ENCODE measurements around the gene FMNL2. TPM values are rescaled to one million over a fixed set of nuclear protein-coding genes. Genes with fewer than 3 reads are reported as not detected.

The FMNL2 gene
- total and polyA plus RNA-seq, 2 of the 4 experiments (the other 2 are of a cell fraction): 10.9 to 11.4 TPM

DNA sequence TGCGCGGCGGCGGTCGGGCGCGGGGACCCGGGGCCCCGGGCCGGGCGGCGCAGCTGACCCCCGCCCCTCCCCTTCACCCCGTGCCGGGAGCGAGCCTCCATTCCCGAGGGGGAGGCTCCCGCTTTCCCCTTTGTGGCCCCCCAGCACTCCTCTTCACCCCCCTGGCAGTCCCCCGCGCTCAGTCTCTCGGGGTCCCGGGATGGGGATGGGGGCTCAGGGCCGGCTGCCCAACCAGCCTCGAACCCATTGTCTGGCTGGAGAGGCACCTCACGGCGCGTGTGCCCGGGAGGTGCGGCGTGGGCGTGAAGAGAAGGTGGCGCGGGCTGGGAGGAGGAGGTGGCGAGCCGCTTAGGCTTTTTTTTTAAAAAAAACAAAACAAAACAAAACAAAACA is 748 bp downstream of the FMNL2 start:
- peak overlapping the region; percentile 42; the same call in 1 of the 2 replicates for H3K27ac ChIP-seq (ENCODE audit: insufficient read depth, low read length)
- no peaks in the 10 kb centered on the region for H3K9me1 ChIP-seq (ENCODE audit: insufficient read depth, low read length)
- peak overlapping the region; percentile 98 for H2AFZ ChIP-seq (replicated peaks; ENCODE audit: low read length, poor library complexity)
- H3K56ac ChIP-seq (ENCODE audit: extremely low read depth, insufficient read depth, low read length): peak overlapping the region; percentile 62; the same call in 1 of the 2 replicates
- H3K4ac ChIP-seq (ENCODE audit: low read depth, low read length): peak overlapping the region; percentile 78; the same call in 1 of the 2 replicates
- peaks cover 6% of the 10 kb centered on the region for H4K20me1 ChIP-seq (ENCODE audit: insufficient read depth, low read length)
- H4K5ac ChIP-seq (ENCODE audit: low read depth, low read length): no peak overlapping the region
- H3K14ac ChIP-seq (replicated peaks; ENCODE audit: low read depth, low read length): 0 out of 2 replicates have a peak overlapping the region, but pooled peaks have one; percentile 65
- ChIA-PET POLR2A (ENCODE audit: unreplicated experiment) (interaction anchor here (0.7 kb wide), 1 partner anchor 135 kb away, joined by 4 read pairs; no protein-coding TSS in a partner anchor), CTCF (interaction anchor here (0.6 to 1.6 kb wide), 3 partner anchors 78 to 276 kb away, joined by 3 to 5 read pairs (median 3); no protein-coding TSS in a partner anchor)
- no peak overlapping the region for H2BK120ac ChIP-seq (ENCODE audit: low read depth, low read length)
- peak overlapping the region; percentile 90 for H2AK9ac ChIP-seq (replicated peaks; ENCODE audit: low read depth, low read length, poor library complexity)
- H3K23ac ChIP-seq (ENCODE audit: low read depth, low read length): no peak overlapping the region
- H2AK5ac ChIP-seq (ENCODE audit: low read depth, low read length): no peak overlapping the region
- no peak overlapping the region for H2BK15ac ChIP-seq (ENCODE audit: low read depth, low read length)
- no TSS peak for BruUV-seq (replicated peaks)
- peak overlapping the region; percentile 85 for H3K4me2 ChIP-seq (ENCODE audit: low read depth, low read length)
- peak overlapping the region; percentile 21 for H2BK5ac ChIP-seq (ENCODE audit: low read depth, low read length, poor library complexity, severe bottlenecking)
- H3K4me1 ChIP-seq (ENCODE audit: control insufficient read depth, insufficient read depth, low read length): peaks cover 2% of the 10 kb centered on the region; the same call in 1 of the 2 replicates
- H4K8ac ChIP-seq (ENCODE audit: low read depth in 2 of 2, low read length in 2 of 2): no peak overlapping the region; a peak in 1 of 4 replicates
- no peaks in the 10 kb centered on the region for H3K9me3 ChIP-seq (ENCODE audit: control insufficient read depth, insufficient read depth, low read length)
- DNase-seq (no peak), ATAC-seq (ENCODE audit: low read depth) (peak; percentile 3)
- no peak overlapping the region for H2BK20ac ChIP-seq (ENCODE audit: low read depth, low read length)
- intact Hi-C loops (cut with micrococcal nuclease): loop anchor here (1.0 to 5.0 kb wide), 9 partner anchors 82 to 299 kb away; no protein-coding TSS in a partner anchor
- H3K27me3 ChIP-seq (ENCODE audit: control insufficient read depth, insufficient read depth, low read length): no peaks in the 10 kb centered on the region
- TF ChIP-seq RAD21 (IDR thresholded peaks at IDR 0.05; ENCODE audit: low read length) (no peak), SMC3 (IDR thresholded peaks at IDR 0.05; ENCODE audit: low read depth, low read length) (no peak), NFE2L2 (IDR thresholded peaks at IDR 0.05; ENCODE audit: low read depth, low read length) (no peak), BHLHE40 (IDR thresholded peaks at IDR 0.05; ENCODE audit: low read depth, low read length) (0 out of 2 replicates have a peak, but pooled peaks have one; percentile 5)
- no peaks in the 10 kb centered on the region for H3K36me3 ChIP-seq (ENCODE audit: control insufficient read depth, insufficient read depth, low read length)
- no peak overlapping the region for H3K18ac ChIP-seq (ENCODE audit: low read depth, low read length)
- peak overlapping the region; percentile 98 for H3K4me3 ChIP-seq (ENCODE audit: insufficient read depth, low read depth, low read length)
- peaks cover 13 to 28% of the 10 kb centered on the region in 2 experiments for H3K79me1 ChIP-seq (ENCODE audit: low read depth in 1 of 2, low read length in 2 of 2)
- WGBS, 2 experiments (ENCODE audit: extremely low coverage in 2 of 2, insufficient read length in 1 of 2): no CpG with 5 or more reads among the region's 35 CpGs
- dilution Hi-C loops (cut with HindIII; ENCODE audit: low sequenced_read_pairs, unreplicated experiment): no loop called here
- peak overlapping the region; percentile 90 for H3K9ac ChIP-seq (ENCODE audit: low read depth, low read length)
- no peak overlapping the region for H4K91ac ChIP-seq (ENCODE audit: insufficient read depth, low read depth, low read length)
- in situ Hi-C loops (cut with MboI; ENCODE audit: low sequenced_read_pairs): loop anchor here (10.0 kb wide), 1 partner anchor 289 kb away; no protein-coding TSS in a partner anchor

Data from IMR-90 (cell line).